ENCODE results near the gene MORC4. TPM values are rescaled to one million over a fixed set of nuclear protein-coding genes. Genes with fewer than 3 reads are reported as not detected.

MORC4 gene
- total and polyA plus RNA-seq, 2 of the 4 experiments (the other 2 are of a cell fraction), result 17.5 to 34.2 TPM

DNA sequence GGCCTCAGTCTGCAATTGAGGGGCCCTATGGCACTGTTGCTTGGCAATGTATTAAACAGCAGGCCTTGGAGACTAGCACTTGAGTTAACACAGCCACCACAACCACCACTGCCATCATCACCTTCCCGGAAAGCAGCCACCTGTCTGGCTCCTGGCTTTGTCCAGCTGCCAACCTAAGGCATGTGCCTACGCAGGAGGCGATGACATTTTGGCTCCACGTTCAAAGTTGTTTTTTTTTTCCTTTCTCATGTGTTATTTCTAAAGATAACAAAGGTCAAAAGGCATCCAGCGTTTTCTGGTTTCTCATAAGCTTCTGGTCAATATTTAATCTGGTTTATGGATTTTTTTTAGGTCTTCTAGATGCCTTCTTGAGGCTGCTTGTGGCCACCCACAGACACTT lies 72.3 kb downstream of the MORC4 start:
- H2BK15ac ChIP-seq (ENCODE audit: low read depth, low read length), result no peak overlapping the region
- H3K9me3 ChIP-seq (ENCODE audit: control insufficient read depth, insufficient read depth, low read length), result no peaks in the 10 kb centered on the region
- no peak overlapping the region for H2AK5ac ChIP-seq (ENCODE audit: low read depth, low read length)
- no peak for ATAC-seq (ENCODE audit: low read depth)
- intact Hi-C loops (cut with micrococcal nuclease) (no loop called here), dilution Hi-C loops (cut with HindIII; ENCODE audit: low sequenced_read_pairs, unreplicated experiment) (no loop called here), in situ Hi-C loops (cut with MboI; ENCODE audit: low sequenced_read_pairs) (no loop called here)
- no peak overlapping the region for H3K23ac ChIP-seq (ENCODE audit: low read depth, low read length)
- H3K36me3 ChIP-seq (ENCODE audit: control insufficient read depth, insufficient read depth, low read length), result no peaks in the 10 kb centered on the region
- H2AK9ac ChIP-seq (replicated peaks; ENCODE audit: low read depth, low read length, poor library complexity), result no peak overlapping the region
- peaks cover 2% of the 10 kb centered on the region; the same call in 1 of the 2 replicates for H3K9me1 ChIP-seq (ENCODE audit: insufficient read depth, low read length)
- H3K9ac ChIP-seq (ENCODE audit: low read depth, low read length), result no peak overlapping the region
- ChIA-PET POLR2A (ENCODE audit: unreplicated experiment) (no interaction called here), CTCF (no interaction called here)
- no peak overlapping the region for H3K56ac ChIP-seq (ENCODE audit: extremely low read depth, insufficient read depth, low read length)
- no peak overlapping the region for H4K8ac ChIP-seq (ENCODE audit: low read depth in 2 of 2, low read length in 2 of 2)
- no peak for TF ChIP-seq NFE2L2 (IDR thresholded peaks at IDR 0.05; ENCODE audit: low read depth, low read length)
- TF ChIP-seq MAFK (IDR thresholded peaks at IDR 0.05; ENCODE audit: low read depth, low read length), result no peak
- TF ChIP-seq FOS (IDR thresholded peaks at IDR 0.05; ENCODE audit: low read depth, low read length), result no peak
- TF ChIP-seq POLR2A (IDR thresholded peaks at IDR 0.05; ENCODE audit: low read depth, low read length), result no peak
- TF ChIP-seq BHLHE40 (IDR thresholded peaks at IDR 0.05; ENCODE audit: low read depth, low read length), result no peak
- no peaks in the 10 kb centered on the region for H4K20me1 ChIP-seq (ENCODE audit: insufficient read depth, low read length)
- H2BK20ac ChIP-seq (ENCODE audit: low read depth, low read length), result no peak overlapping the region
- no peak overlapping the region for H4K91ac ChIP-seq (ENCODE audit: insufficient read depth, low read depth, low read length)
- BruUV-seq (replicated peaks), result no TSS peak
- no peak overlapping the region for H3K4ac ChIP-seq (ENCODE audit: low read depth, low read length)
- no peak for DNase-seq
- peaks cover 3% of the 10 kb centered on the region for H3K4me1 ChIP-seq (ENCODE audit: control insufficient read depth, insufficient read depth, low read length)
- H4K5ac ChIP-seq (ENCODE audit: low read depth, low read length), result no peak overlapping the region
- whole genome bisulfite sequencing, 2 experiments (ENCODE audit: extremely low coverage in 2 of 2, insufficient read length in 1 of 2), result 50% methylated on average over 2 of the region's 5 CpGs; no CpG with 5 or more reads in 1 of the 2 experiments
- H2BK120ac ChIP-seq (ENCODE audit: low read depth, low read length), result no peak overlapping the region
- H3K27ac ChIP-seq (ENCODE audit: insufficient read depth, low read length), result no peak overlapping the region
- H3K4me2 ChIP-seq (ENCODE audit: low read depth, low read length), result no peak overlapping the region
- H3K27me3 ChIP-seq (ENCODE audit: control insufficient read depth, insufficient read depth, low read length), result no peaks in the 10 kb centered on the region; the same call in 1 of the 2 replicates
- no peak overlapping the region for H3K4me3 ChIP-seq (ENCODE audit: insufficient read depth, low read depth, low read length)
- no peaks in the 10 kb centered on the region for H3K79me1 ChIP-seq (ENCODE audit: low read depth in 1 of 2, low read length in 2 of 2)
- H2AFZ ChIP-seq (replicated peaks; ENCODE audit: low read length, poor library complexity), result no peak overlapping the region
- H3K14ac ChIP-seq (replicated peaks; ENCODE audit: low read depth, low read length), result no peak overlapping the region
- H2BK5ac ChIP-seq (ENCODE audit: low read depth, low read length, poor library complexity, severe bottlenecking), result no peak overlapping the region
- no peak overlapping the region for H3K18ac ChIP-seq (ENCODE audit: low read depth, low read length)
